DOHH2 (cell line): ENCODE data around the gene CTNNAL1.

Source experiments
- H3F3A ChIP-seq: fragments of 200-600 bp; sonication (generic), shearing (Covaris generic); 2 replicates; pipeline ENCODE4 v1.6.0; 2016; ENCODE audit warnings: antibody characterized with exemption, mild to moderate bottlenecking; ENCODE audit not compliant: control insufficient read depth, insufficient read depth
- H3K27ac ChIP-seq: fragments of 200-600 bp; sonication (generic); 2 replicates; pipeline ENCODE4 v1.5.1; 2014; ENCODE audit warnings: low read depth, mild to moderate bottlenecking, low read length, moderate library complexity
- H3K27me3 ChIP-seq: fragments of 200-600 bp; sonication (generic); 2 replicates; pipeline ENCODE4 v1.6.1; 2014; ENCODE audit warnings: mild to moderate bottlenecking, low read length, mixed read lengths; ENCODE audit not compliant: control insufficient read depth
- H3K36me3 ChIP-seq: fragments of 200-600 bp; sonication (generic); 2 replicates; pipeline ENCODE4 v1.6.1; 2014; ENCODE audit warnings: mild to moderate bottlenecking, low read length, moderate library complexity, mixed read lengths; ENCODE audit not compliant: control insufficient read depth
- H3K4me1 ChIP-seq: fragments of 200-600 bp; sonication (generic); 2 replicates; pipeline ENCODE4 v1.6.1; 2014; ENCODE audit warnings: mild to moderate bottlenecking, low read length, mixed read lengths; ENCODE audit not compliant: control insufficient read depth
- H3K4me2 ChIP-seq: fragments of 200-600 bp; sonication (generic); 2 replicates; pipeline ENCODE4 v1.6.0; 2014; ENCODE audit warnings: mild to moderate bottlenecking, low read length, moderate library complexity
- H3K4me3 ChIP-seq: fragments of 200-600 bp; sonication (generic); 2 replicates; pipeline ENCODE4 v1.5.1; 2014; ENCODE audit warnings: mild to moderate bottlenecking, low read length, mixed read lengths
- H3K79me2 ChIP-seq: fragments of 200-600 bp; sonication (generic); 2 replicates; pipeline ENCODE4 v1.6.1; 2014; ENCODE audit warnings: mild to moderate bottlenecking, low read length, mixed read lengths; ENCODE audit not compliant: control insufficient read depth
- H3K9me2 ChIP-seq: fragments of 200-600 bp; sonication (generic); replicated peaks from 2 replicates; pipeline ENCODE4 v1.6.1; 2014; ENCODE audit warnings: mild to moderate bottlenecking, low read length, mixed read lengths; ENCODE audit not compliant: control insufficient read depth
- H3K9me3 ChIP-seq: fragments of 200-600 bp; sonication (generic); 2 replicates; pipeline ENCODE4 v1.6.1; 2014; ENCODE audit warnings: antibody characterized with exemption, low read length, mixed read lengths; ENCODE audit not compliant: control insufficient read depth, insufficient read depth
- H4K20me1 ChIP-seq: fragments of 200-600 bp; sonication (generic); 2 replicates; pipeline ENCODE4 v1.6.0; 2014; ENCODE audit warnings: low read depth, mild to moderate bottlenecking, antibody characterized with exemption, low read length, moderate library complexity; ENCODE audit not compliant: control insufficient read depth, insufficient read depth
- CTCF ChIP-seq: fragments of 200-600 bp; sonication (generic); IDR thresholded peaks from one replicate; pipeline ENCODE4 v1.5.1; 2014; ENCODE audit warnings: antibody characterized with exemption, mild to moderate bottlenecking, low read depth, low read length; ENCODE audit not compliant: poor library complexity, severe bottlenecking
- EZH2phosphoT487 ChIP-seq: fragments of 200-600 bp; sonication (generic); IDR thresholded peaks from 2 replicates; pipeline ENCODE4 v1.6.1; 2017; ENCODE audit warnings: borderline replicate concordance, mild to moderate bottlenecking, antibody characterized with exemption, low read length, moderate library complexity, mixed read lengths

CTNNAL1 gene

GRCh38 chr9:108910402-108910801, 102.9 kb downstream of the CTNNAL1 start:
- Histone ChIP-seq H3K36me3 (peaks cover 74% of the 10 kb centered on the region), H3K9me2 (no peaks in the 10 kb centered on the region), H4K20me1 (no peaks in the 10 kb centered on the region), H3K4me1 (no peaks in the 10 kb centered on the region), H3K4me3 (no peak overlapping the region), H3K27ac (no peak overlapping the region), H3F3A (no peaks in the 10 kb centered on the region), H3K79me2 (no peaks in the 10 kb centered on the region), H3K4me2 (no peak overlapping the region), H3K27me3 (no peaks in the 10 kb centered on the region), H3K9me3 (no peaks in the 10 kb centered on the region)
- no peak for TF ChIP-seq CTCF
- no peak for TF ChIP-seq EZH2phosphoT487

- Histone ChIP-seq H3K9me2 (no peaks in the 10 kb centered on the region), H3K4me3 (no peak overlapping the region), H3K4me1 (no peaks in the 10 kb centered on the region), H4K20me1 (no peaks in the 10 kb centered on the region), H3K36me3 (peaks cover 83% of the 10 kb centered on the region), H3K9me3 (no peaks in the 10 kb centered on the region), H3K4me2 (no peak overlapping the region), H3K27ac (no peak overlapping the region), H3K79me2 (no peaks in the 10 kb centered on the region), H3F3A (no peaks in the 10 kb centered on the region), H3K27me3 (no peaks in the 10 kb centered on the region)
- TF ChIP-seq CTCF (no peak), EZH2phosphoT487 (no peak)
Observed at GRCh38 chr9:108905494-108905893, 107.8 kb downstream of the CTNNAL1 start.

- H3K36me3 ChIP-seq, result peaks cover 89% of the 10 kb centered on the region
Observed at GRCh38 chr9:108904161-108904560, 109.1 kb downstream of the CTNNAL1 start.

More at GRCh38 chr9:108904161-108904560, 109.1 kb downstream of the CTNNAL1 start:
- Histone ChIP-seq H3K27me3 (no peaks in the 10 kb centered on the region), H3K4me1 (no peaks in the 10 kb centered on the region), H3K9me2 (no peaks in the 10 kb centered on the region), H4K20me1 (no peaks in the 10 kb centered on the region), H3K27ac (no peak overlapping the region), H3K9me3 (no peaks in the 10 kb centered on the region), H3F3A (no peaks in the 10 kb centered on the region), H3K4me2 (no peak overlapping the region), H3K79me2 (no peaks in the 10 kb centered on the region), H3K4me3 (no peak overlapping the region)
- TF ChIP-seq EZH2phosphoT487, result no peak
- TF ChIP-seq CTCF, result no peak
